NCI-H82 treated with DMSO at 0.1 percent for 48 hours (cell line): ENCODE results near the gene SLC8B1.
"Not testable (repeated sequence)": the region's sequence is repeated elsewhere in the genome, so short reads cannot be mapped to it uniquely, and the experiment has no call there.

Source experiments
- DNase-seq: peaks from one replicate; lab custom pipeline; 2025; ENCODE audit not compliant: unreplicated experiment; lab: John Stamatoyannopoulos, UW

The SLC8B1 gene

GRCh38 chr12:113358381-113359132 lies 23.6 kb upstream of the SLC8B1 start, which contains the start of gene PLBD2:
Gene PLBD2, plus strand, starts transcription at chr12:113358587. Its CDS starts 14 bp downstream, at chr12:113358601.
- DNase-seq = peak; percentile 69

GRCh38 chr12:113354192-113354591 lies 19.3 kb upstream of the SLC8B1 start:
- not testable (repeated sequence) for DNase-seq

DNA sequence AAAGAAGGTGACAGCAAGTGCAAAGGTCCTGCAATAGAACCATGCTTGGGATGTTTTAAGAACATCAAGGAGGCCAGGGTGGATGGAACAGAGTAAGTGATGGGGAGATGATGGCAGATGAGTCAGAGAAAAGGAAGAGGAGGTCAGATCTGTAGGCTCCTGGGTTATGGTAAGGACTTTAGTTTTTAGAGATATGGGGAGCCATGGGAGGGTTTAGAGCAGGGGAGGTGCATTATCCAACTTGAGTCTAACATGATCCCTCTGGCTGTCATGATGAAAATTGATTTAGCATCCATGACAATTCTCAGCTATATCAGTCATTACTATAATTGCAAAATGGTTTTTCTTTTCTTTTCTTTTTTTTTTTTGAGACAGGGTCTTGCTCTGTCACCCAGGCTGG lies 16.2 kb upstream of the SLC8B1 start:
- DNase-seq = no peak

- no peak for DNase-seq
These were observed 14.1 kb upstream of the SLC8B1 start for GRCh38 chr12:113348849-113349536.

- no peak for DNase-seq
These were observed 13.0 kb upstream of the SLC8B1 start for GRCh38 chr12:113347892-113348291.

GRCh38 chr12:113347107-113347506 lies 12.2 kb upstream of the SLC8B1 start:
- DNase-seq = no peak

GRCh38 chr12:113346353-113346752 lies 11.4 kb upstream of the SLC8B1 start:
- no peak for DNase-seq

GRCh38 chr12:113345318-113345717 lies 10.4 kb upstream of the SLC8B1 start:
- no peak for DNase-seq

DNA sequence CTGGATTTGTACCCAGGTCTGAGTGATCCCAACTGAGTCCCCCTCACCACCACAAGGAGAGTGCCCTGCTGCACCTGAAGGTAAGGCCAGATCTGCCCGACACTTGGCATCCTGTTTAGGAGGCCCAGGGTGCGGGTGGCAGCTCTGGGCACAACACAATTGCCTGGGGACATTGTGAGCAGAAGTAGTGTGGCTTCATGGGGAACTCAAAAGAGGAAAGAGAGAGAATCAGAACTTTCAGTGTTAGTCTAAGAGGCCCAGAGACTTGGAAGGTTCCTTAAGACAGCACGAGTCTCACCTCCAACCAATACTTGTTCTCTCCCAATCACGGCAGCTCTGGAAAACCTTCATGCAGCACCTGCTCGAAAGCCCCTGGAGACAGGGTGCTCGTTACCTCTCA lies 6.6 kb upstream of the SLC8B1 start:
- no peak for DNase-seq

- DNase-seq = no peak
These were observed 5.2 kb upstream of the SLC8B1 start for GRCh38 chr12:113340061-113340460.

GRCh38 chr12:113339540-113339939 lies 4.6 kb upstream of the SLC8B1 start:
- DNase-seq = no peak

- DNase-seq = no peak
These were observed 778 bp downstream of the SLC8B1 start for GRCh38 chr12:113333877-113334785.

DNA sequence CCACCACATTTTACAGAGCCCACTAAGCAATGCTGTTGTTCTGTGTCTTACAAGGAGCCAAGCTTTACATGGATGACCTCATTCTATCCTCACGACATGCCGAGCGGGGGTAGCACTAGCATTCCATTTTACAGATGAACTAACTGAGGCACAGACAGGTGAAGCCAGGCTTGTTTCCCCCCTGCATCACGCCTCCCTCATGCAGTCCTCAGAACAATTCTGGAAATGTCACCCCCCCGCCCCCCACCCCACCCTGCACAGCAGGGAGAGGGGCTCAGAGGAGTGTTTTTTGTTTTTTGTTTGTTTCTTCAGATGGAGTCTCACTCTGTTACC lies 1.5 kb downstream of the SLC8B1 start:
- DNase-seq = no peak

DNA sequence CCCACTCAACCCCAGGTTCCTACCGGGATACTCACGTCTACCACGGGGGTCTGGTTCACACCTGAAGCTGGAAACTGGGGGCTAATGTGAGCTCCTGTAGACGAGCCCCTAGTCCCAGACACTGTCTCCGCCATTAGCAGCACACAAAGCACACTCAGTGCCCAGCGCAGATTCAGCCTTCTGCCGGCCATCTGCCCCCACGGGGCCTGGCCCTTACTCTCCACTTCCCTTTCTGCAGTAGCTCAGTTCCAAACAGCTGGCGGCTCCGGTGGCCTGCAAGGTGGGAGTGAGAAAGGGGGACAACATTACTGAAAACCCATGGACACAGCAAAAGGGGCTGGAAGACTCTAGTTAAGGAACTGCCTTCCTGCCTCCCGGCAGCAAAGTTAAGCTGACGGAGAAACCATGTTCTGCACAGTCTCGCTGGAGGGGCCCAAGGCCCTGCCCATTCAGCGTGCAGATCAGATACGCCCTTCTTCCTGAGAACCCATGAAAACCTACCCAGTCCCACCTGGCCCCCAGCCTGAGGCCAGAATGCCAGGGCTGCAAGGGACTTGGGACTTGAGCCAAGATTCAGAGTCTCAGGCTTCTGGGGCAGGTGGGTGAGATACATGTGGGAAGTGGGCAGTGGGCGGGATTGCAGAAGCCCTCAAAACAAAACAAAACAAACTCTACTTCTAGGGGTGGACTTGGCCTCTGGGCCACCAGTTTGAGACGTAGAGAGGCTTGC lies 2.1 kb downstream of the SLC8B1 start:
- DNase-seq = no peak

GRCh38 chr12:113330505-113330904 lies 4.4 kb downstream of the SLC8B1 start:
- no peak for DNase-seq

GRCh38 chr12:113329791-113330417 lies 5.0 kb downstream of the SLC8B1 start:
- DNase-seq = no peak

DNA sequence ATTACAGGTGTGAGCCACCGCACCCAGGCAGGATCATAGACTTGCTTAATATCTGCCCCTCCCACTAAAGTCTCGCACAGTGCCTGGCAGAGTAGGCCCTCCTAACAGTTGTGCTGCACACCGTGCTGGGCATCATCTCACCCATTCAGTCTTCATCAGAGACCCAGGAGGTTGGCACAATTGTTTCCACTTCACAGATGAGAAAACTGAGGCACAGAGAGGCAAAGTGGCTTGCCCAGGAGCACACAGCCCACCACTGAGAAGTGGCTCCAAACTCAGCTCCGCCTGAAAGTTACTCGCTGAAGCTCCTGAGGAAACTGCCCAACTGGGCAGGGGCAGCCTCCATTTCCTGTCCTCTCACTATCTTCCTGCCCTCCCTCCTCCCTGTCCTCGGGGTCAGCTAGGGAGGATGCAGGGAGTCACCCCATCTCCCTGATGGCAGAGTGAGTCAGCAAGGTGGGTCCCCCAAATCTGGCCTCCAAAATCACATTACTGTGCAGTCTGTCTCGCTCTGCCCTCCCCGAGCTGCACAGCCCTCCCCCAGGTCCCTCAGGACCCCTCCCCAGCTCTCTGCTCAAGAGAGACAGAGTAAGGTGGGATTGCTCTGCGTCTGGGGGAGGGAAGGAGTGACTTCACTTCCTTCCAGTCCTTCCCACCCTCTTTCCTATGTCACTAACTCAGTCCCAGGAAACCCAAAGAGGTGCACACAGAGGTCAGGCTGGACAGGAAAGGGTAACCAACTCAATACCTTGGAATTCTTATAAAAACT lies 5.7 kb downstream of the SLC8B1 start:
- DNase-seq = no peak

- no peak for DNase-seq
These were observed 6.5 kb downstream of the SLC8B1 start for GRCh38 chr12:113328368-113328889.

- no peak for DNase-seq
These were observed 8.0 kb downstream of the SLC8B1 start for GRCh38 chr12:113326775-113327395.
